Endothelial cell of umbilical vein (primary cell): ENCODE results near the gene MED27.

Experiments used
- CTCF ChIP-seq, 2 donors: IDR thresholded peaks; 1 replicate in 1 of 2; 2 replicates in 1 of 2; pipeline ENCODE4 v1.5.1; 2011; ENCODE audit warnings: low read length in 2 of 2, mild to moderate bottlenecking in 2 of 2, moderate library complexity in 2 of 2, control low read depth in 1 of 2, inconsistent platforms in 1 of 2, low read depth in 1 of 2; ENCODE audit not compliant: insufficient read depth in 1 of 2; ENCODE audit errors: extremely low read depth in 1 of 2
- EZH2 ChIP-seq: IDR thresholded peaks from 2 replicates; pipeline ENCODE4 v1.6.1; 2012; ENCODE audit warnings: borderline replicate concordance, low read depth, mild to moderate bottlenecking, moderate library complexity, low read length, inconsistent platforms; ENCODE audit not compliant: severe bottlenecking
- POLR2AphosphoS5 ChIP-seq: IDR thresholded peaks from 2 replicates; pipeline ENCODE4 v1.6.1; 2012; ENCODE audit warnings: low read depth, mild to moderate bottlenecking, control low read depth, low read length, moderate library complexity; ENCODE audit not compliant: insufficient read depth

GRCh38 chr9:132126680-132127236 is 47.1 kb upstream of the MED27 start:
- no peak for TF ChIP-seq CTCF (IDR thresholded peaks at IDR 0.05; ENCODE audit: extremely low read depth in 1 of 2, insufficient read depth in 1 of 2, low read depth in 1 of 2, low read length in 2 of 2)
- no peak for TF ChIP-seq POLR2AphosphoS5
- no peak for TF ChIP-seq EZH2
